NCI-H2196 treated with DMSO at 0.1 percent for 48 hours (cell line): ENCODE measurements around the gene CADPS.

Experiments
- DNase-seq: peaks from one replicate; lab custom pipeline; 2025; ENCODE audit not compliant: unreplicated experiment; lab: John Stamatoyannopoulos, UW

The CADPS gene

GRCh38 chr3:62699728-62700127, 175.5 kb downstream of the CADPS start:
- no peak for DNase-seq

- no peak for DNase-seq
These were observed 179.2 kb downstream of the CADPS start for GRCh38 chr3:62696011-62696410.

GRCh38 chr3:62688812-62689211, 186.4 kb downstream of the CADPS start:
- DNase-seq = no peak

GRCh38 chr3:62688050-62688449, 187.2 kb downstream of the CADPS start:
- DNase-seq = no peak

- no peak for DNase-seq
These were observed 188.5 kb downstream of the CADPS start for GRCh38 chr3:62686503-62687294.

- DNase-seq = no peak
These were observed 192.4 kb downstream of the CADPS start for GRCh38 chr3:62682826-62683225.

GRCh38 chr3:62679988-62680387, 195.2 kb downstream of the CADPS start:
- no peak for DNase-seq

- DNase-seq = no peak
These were observed 196.4 kb downstream of the CADPS start for GRCh38 chr3:62678841-62679240.

- no peak for DNase-seq
These were observed 197.3 kb downstream of the CADPS start for GRCh38 chr3:62677926-62678325.

- DNase-seq = no peak
These were observed 198.4 kb downstream of the CADPS start for GRCh38 chr3:62676689-62677271.

- no peak for DNase-seq
These were observed 199.7 kb downstream of the CADPS start for GRCh38 chr3:62675492-62675891.

GRCh38 chr3:62672988-62673313, 202.3 kb downstream of the CADPS start:
- DNase-seq = no peak

- DNase-seq = no peak
These were observed 202.8 kb downstream of the CADPS start for GRCh38 chr3:62672270-62672987.

- DNase-seq = no peak
These were observed 204.9 kb downstream of the CADPS start for GRCh38 chr3:62670351-62670750.

GRCh38 chr3:62669161-62669560, 206.1 kb downstream of the CADPS start:
- no peak for DNase-seq

GRCh38 chr3:62667714-62668113, 207.5 kb downstream of the CADPS start:
- no peak for DNase-seq

GRCh38 chr3:62665627-62666437, 209.4 kb downstream of the CADPS start:
- DNase-seq = no peak

- no peak for DNase-seq
These were observed 212.5 kb downstream of the CADPS start for GRCh38 chr3:62662677-62663076.

GRCh38 chr3:62659660-62660059, 215.6 kb downstream of the CADPS start:
- DNase-seq = no peak

GRCh38 chr3:62655691-62656063, 219.5 kb downstream of the CADPS start:
- DNase-seq = no peak

- no peak for DNase-seq
These were observed 220.0 kb downstream of the CADPS start for GRCh38 chr3:62655056-62655690.
